HFF-Myc (cell line): ENCODE measurements around the gene POMT2.

Experiments used
- DNase-seq: peaks from one replicate; pipeline ENCODE4 v3.0.0-alpha.2; 2011; ENCODE audit warnings: low read depth; ENCODE audit errors: extremely low read depth
- H3K4me3 ChIP-seq: replicated peaks from 2 replicates; pipeline ENCODE4 v1.5.1; 2011; ENCODE audit warnings: low read depth, mild to moderate bottlenecking, control low read depth, low read length
- TF ChIP-seq, protein P1 (sequence below): IDR thresholded peaks from 2 replicates; pipeline ENCODE4 v1.5.1; 2012; ENCODE audit warnings: mild to moderate bottlenecking, low read depth, low read length, control low read depth; ENCODE audit errors: missing control alignments

The POMT2 gene

DNA sequence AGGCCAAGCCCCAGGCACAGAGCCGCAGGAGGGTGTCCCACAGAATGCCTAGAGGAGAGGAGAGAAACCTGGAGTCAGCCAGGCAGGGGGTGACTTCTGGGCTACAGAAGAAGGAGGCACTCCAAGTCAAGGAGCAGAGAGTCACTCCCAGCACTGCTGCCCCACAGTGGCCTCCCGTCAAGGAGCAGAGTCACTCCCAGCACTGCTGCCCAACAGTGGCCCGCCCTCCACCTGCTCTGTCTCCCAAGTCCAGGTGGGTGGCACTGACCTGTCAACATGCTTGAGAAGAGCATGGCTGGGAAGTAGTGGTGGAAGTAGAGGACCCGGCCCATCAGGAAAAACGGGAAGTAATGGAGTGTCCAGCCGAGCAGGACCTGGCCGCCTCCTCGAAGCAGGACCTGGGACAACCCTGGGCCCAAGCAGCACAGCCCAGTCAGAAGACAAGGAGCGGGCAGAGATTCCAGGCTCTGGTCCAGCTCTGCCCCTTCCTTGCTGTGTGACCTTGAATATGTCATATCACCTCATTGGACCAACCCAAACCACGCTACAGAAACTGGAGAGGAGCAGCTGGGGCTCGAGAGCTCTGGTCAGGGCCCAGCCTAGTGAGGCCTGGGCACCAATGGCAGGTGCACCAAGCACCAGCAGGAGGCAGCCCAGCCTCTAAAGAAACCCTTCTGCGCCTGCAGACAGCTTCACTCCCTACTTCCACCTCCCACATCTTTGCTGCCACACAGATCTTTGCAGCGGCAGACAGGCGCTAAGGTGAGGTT is 42.0 kb downstream of the POMT2 start:
- TF ChIP-seq, protein P1, sequence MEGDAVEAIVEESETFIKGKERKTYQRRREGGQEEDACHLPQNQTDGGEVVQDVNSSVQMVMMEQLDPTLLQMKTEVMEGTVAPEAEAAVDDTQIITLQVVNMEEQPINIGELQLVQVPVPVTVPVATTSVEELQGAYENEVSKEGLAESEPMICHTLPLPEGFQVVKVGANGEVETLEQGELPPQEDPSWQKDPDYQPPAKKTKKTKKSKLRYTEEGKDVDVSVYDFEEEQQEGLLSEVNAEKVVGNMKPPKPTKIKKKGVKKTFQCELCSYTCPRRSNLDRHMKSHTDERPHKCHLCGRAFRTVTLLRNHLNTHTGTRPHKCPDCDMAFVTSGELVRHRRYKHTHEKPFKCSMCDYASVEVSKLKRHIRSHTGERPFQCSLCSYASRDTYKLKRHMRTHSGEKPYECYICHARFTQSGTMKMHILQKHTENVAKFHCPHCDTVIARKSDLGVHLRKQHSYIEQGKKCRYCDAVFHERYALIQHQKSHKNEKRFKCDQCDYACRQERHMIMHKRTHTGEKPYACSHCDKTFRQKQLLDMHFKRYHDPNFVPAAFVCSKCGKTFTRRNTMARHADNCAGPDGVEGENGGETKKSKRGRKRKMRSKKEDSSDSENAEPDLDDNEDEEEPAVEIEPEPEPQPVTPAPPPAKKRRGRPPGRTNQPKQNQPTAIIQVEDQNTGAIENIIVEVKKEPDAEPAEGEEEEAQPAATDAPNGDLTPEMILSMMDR: peak; percentile 8
- no peak overlapping the region for H3K4me3 ChIP-seq
- DNase-seq: no peak

DNA sequence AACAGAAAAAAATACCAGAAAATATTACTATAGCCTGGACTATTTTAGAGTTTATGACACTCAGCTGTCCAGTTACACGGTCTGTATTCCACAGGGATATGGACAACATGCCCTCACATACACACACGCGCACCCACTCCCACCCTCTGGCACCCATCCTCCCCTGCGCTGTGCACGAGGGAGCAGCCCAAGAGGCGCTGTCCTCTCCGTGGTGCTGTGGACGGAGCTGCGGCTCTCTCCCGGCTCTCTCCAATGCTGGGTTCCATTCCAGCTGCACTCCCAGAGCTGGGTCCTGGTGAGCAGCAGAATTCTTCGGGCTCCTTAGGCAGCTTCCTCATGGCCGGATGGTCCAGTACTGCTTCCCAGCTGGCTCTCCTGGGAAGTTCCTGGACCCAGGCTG is 43.7 kb downstream of the POMT2 start:
- TF ChIP-seq, protein P1: no peak
- DNase-seq: no peak
- H3K4me3 ChIP-seq: no peak overlapping the region

DNA sequence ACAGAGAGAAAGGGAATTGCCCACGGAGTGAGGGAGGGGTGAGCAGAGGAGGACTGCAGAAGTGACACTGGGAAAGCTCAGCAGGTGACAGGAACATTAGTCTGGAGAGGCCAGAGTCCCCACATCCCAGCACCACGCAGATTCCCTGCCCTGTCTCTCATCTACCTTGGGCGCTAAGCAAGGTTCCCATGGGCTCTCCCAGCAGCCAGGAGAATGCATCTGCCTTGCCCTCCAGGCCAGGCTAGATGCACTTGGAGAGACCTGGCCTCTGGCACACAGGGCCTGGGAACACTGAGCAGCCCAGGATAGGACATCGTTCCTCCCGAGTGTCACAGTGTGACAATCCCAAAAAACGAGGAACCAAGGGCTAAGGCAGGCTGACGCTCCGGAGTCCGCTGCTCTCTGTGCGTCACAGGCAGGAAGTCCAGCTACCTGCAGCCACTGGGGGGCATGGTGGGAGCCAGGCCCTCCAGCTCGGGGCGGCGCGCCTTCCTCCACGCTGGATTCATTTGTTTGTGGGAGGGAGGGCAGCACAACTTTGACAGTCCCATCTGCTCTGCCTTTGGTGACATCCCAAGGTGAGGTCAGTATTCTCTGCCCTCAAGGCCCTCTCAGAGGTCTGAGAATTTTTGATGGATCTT is 44.3 kb downstream of the POMT2 start:
- no peak overlapping the region for H3K4me3 ChIP-seq
- no peak for DNase-seq
- TF ChIP-seq, protein P1: no peak

DNA sequence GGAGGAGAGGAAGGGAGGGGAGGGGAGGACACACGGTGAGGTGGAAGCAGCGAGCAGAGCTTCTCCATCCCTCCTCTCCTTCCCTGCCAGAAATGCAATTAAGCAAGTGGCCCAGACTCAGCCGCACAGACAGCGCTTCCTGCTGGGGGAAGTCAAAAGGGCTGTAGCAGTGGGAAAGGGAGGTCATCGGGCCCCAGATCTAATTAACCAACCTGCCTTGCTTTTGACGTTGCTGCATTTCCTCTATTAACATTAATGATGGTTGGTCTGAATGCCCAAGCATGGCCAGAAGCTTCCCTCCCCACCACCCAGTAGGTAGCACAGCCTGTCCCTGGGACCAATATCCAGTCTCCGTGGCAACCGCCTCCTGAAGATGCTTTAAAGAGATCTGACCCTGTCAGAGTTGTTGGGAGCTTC is 45.1 kb downstream of the POMT2 start:
- TF ChIP-seq, protein P1: no peak
- no peak overlapping the region for H3K4me3 ChIP-seq
- no peak for DNase-seq

DNA sequence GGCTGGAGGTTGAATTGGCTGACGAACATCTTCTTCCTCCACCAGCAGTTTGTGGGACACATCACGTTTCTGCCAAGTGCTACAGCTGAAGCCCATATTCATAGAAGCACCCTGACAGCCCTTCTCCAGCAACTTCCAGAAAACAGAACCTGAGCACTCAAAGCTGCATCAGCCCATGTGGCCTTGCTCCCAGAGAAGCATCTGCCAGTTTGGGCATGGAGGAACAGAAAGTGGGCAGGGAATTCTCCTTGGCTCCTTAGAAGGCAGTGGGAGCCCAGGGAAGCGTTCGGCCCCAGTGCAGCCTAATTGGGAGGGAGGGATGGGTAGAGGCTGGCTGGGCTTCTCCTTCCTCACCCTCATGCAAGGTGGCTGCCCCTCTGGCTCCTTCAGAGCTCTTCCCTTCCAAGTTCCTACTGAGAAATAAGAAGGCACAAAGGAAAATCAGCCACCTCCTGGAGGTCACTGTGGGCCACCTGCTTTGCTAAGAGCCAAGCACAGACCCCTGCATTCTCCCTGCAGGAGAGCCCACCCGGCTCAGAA is 45.6 kb downstream of the POMT2 start:
- no peak overlapping the region for H3K4me3 ChIP-seq
- no peak for DNase-seq
- TF ChIP-seq, protein P1: no peak

DNA sequence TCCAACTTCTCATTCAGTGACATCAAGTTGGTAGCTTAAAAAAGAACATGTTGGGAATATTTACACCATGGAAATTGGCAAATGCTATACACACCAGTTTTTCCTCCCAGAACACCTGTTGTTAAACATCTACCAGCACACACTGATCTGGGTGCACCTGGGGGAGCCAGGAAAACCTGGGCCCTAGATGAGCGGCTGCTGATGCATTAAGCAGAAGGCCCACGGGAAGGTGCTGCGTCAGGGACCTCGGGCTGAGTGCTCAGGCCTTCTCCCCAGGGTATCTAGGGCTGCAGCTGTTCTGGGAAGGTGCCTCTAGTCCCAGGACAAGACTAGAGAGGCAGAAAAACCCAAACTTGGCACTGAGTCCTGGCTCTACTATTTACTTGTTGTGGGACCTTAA is 46.9 kb downstream of the POMT2 start:
- no peak for DNase-seq
- H3K4me3 ChIP-seq: no peak overlapping the region
- TF ChIP-seq, protein P1: no peak
